ENCODE results near the gene STMP1.
"Not testable (repeated sequence)": the region's sequence is repeated elsewhere in the genome, so short reads cannot be mapped to it uniquely, and the experiment has no call there.

STMP1 gene

GRCh38 chr7:135665042-135665441 is 2.7 kb downstream of the STMP1 start:
- no peak for DNase-seq

GRCh38 chr7:135666156-135666555 is 3.8 kb downstream of the STMP1 start:
- DNase-seq, result no peak

- peak; percentile 4 to 35 for DNase-seq
Observed at GRCh38 chr7:135666846-135667245, 4.5 kb downstream of the STMP1 start.

- DNase-seq, result not testable (repeated sequence)
Observed at GRCh38 chr7:135667626-135668025, 5.3 kb downstream of the STMP1 start.

- DNase-seq, result not testable (repeated sequence)
Observed at GRCh38 chr7:135668852-135669395, 6.6 kb downstream of the STMP1 start.

GRCh38 chr7:135669774-135670173 is 7.5 kb downstream of the STMP1 start:
- no peak for DNase-seq

GRCh38 chr7:135670179-135670578 is 7.9 kb downstream of the STMP1 start:
- no peak for DNase-seq

- DNase-seq, result peak; percentile 59 to 77
Observed at GRCh38 chr7:135672560-135673359, 10.4 kb downstream of the STMP1 start.

- no peak for DNase-seq
Observed at GRCh38 chr7:135673360-135673706, 11.0 kb downstream of the STMP1 start.

GRCh38 chr7:135678612-135679575 is 16.6 kb downstream of the STMP1 start:
- no peak for DNase-seq

GRCh38 chr7:135681762-135682161 is 19.4 kb downstream of the STMP1 start:
- DNase-seq, result no peak

- no peak for DNase-seq
Observed at GRCh38 chr7:135682191-135682590, 19.9 kb downstream of the STMP1 start.

GRCh38 chr7:135683609-135684008 is 21.3 kb downstream of the STMP1 start:
- DNase-seq, result no peak

- no peak for DNase-seq
Observed at GRCh38 chr7:135684136-135684535, 21.8 kb downstream of the STMP1 start.

GRCh38 chr7:135684699-135685098 is 22.4 kb downstream of the STMP1 start:
- no peak for DNase-seq

GRCh38 chr7:135685306-135686084 is 23.2 kb downstream of the STMP1 start:
- DNase-seq, result no peak

- DNase-seq, result no peak
Observed at GRCh38 chr7:135687466-135687865, 25.2 kb downstream of the STMP1 start.

GRCh38 chr7:135690566-135690965 is 28.3 kb downstream of the STMP1 start:
- no peak for DNase-seq

- no peak for DNase-seq
Observed at GRCh38 chr7:135692055-135692454, 29.7 kb downstream of the STMP1 start.

- not testable (repeated sequence) for DNase-seq
Observed at GRCh38 chr7:135692606-135693005, 30.3 kb downstream of the STMP1 start.

- no peak for DNase-seq
Observed at GRCh38 chr7:135693558-135693957, 31.2 kb downstream of the STMP1 start.

- no peak for DNase-seq
Observed at GRCh38 chr7:135697276-135698049, 35.1 kb downstream of the STMP1 start.

All from Kasumi-1 (cell line).